H1 (cell line): ENCODE data around the gene CAVIN4. TPM values are rescaled to one million over a fixed set of nuclear protein-coding genes. Genes with fewer than 3 reads are reported as not detected.
A peak's percentile ranks its signal among the peaks of the same experiment; 100 is the strongest.

Experiments
- CTCF ChIA-PET: fragments of 300-600 bp; sonication (Branson Sonifier 250); formaldehyde crosslinking; loops from one replicate; lab custom pipeline; 2021; ENCODE audit not compliant: partially characterized antibody; lab: Charles Lee
- POLR2A ChIA-PET: fragments of 300-600 bp; sonication (Branson Sonifier 250); formaldehyde crosslinking; loops from one replicate; lab custom pipeline; 2021; ENCODE audit warnings: inconsistent platforms; ENCODE audit not compliant: partially characterized antibody; lab: Charles Lee
- DNase-seq, 2 experiments: peaks; one replicate each; pipeline versions ENCODE4 v3.0.0 to v3.0.0-alpha.2; 2010 to 2022; ENCODE audit warnings: low spot score in 2 of 2, low read depth in 1 of 2, mixed read lengths in 1 of 2
- FAIRE-seq: peaks from 2 replicates; lab custom pipeline; 2011; peaks lifted over from hg19 to GRCh38; lab: Jason Lieb, UNC
- H2AFZ ChIP-seq: 2 replicates; pipeline ENCODE4 v1.8.1; 2012; ENCODE audit warnings: low read length, inconsistent platforms
- H2AK5ac ChIP-seq: 2 replicates; pipeline ENCODE4 v1.6.1; 2013; ENCODE audit warnings: low read depth, low read length
- H2BK120ac ChIP-seq: replicated peaks from 2 replicates; pipeline ENCODE3; 2013; ENCODE audit warnings: low read depth, low read length, inconsistent platforms
- H2BK12ac ChIP-seq: 2 replicates; pipeline ENCODE4 v1.6.1; 2013; ENCODE audit warnings: low read depth, low read length
- H2BK15ac ChIP-seq: 2 replicates; pipeline ENCODE4 v1.6.1; 2013; ENCODE audit warnings: low read length
- H2BK20ac ChIP-seq: 2 replicates; pipeline ENCODE4 v1.6.1; 2013; ENCODE audit warnings: low read length
- H2BK5ac ChIP-seq: 2 replicates; pipeline ENCODE4 v1.6.1; 2013; ENCODE audit warnings: low read depth, low read length
- H3K14ac ChIP-seq: 2 replicates; pipeline ENCODE4 v1.6.1; 2013; ENCODE audit warnings: inconsistent platforms; ENCODE audit not compliant: insufficient read length
- H3K18ac ChIP-seq: 2 replicates; pipeline ENCODE4 v1.6.1; 2013; ENCODE audit warnings: low read length; ENCODE audit errors: extremely low read depth
- H3K23ac ChIP-seq: 2 replicates; pipeline ENCODE4 v1.6.1; 2013; ENCODE audit warnings: inconsistent platforms; ENCODE audit not compliant: insufficient read length
- H3K23me2 ChIP-seq: 2 replicates; pipeline ENCODE4 v1.6.1; 2013; ENCODE audit warnings: low read depth, low read length
- H3K27ac ChIP-seq: 2 replicates; pipeline ENCODE4 v1.6.1; 2011; ENCODE audit warnings: low read depth, low read length, inconsistent platforms
- H3K27me3 ChIP-seq, 4 experiments: replicated peaks in 1 of 4; 1 replicate in 1 of 4; 2 replicates in 3 of 4; pipeline versions ENCODE4 v1.6.1 to v1.8.1; 2011 to 2013; ENCODE audit warnings: low read length in 3 of 4, mild to moderate bottlenecking in 3 of 4, inconsistent platforms in 2 of 4, mixed read lengths in 2 of 4, moderate library complexity in 1 of 4; ENCODE audit not compliant: control insufficient read depth in 3 of 4, insufficient read depth in 3 of 4; ENCODE audit errors: extremely low read depth in 1 of 4
- H3K36me3 ChIP-seq, 4 experiments: 2 replicates each; pipeline versions ENCODE4 v1.6.1 to v1.8.1; 2011 to 2013; ENCODE audit warnings: mild to moderate bottlenecking in 4 of 4, low read length in 3 of 4, moderate library complexity in 2 of 4, control low read depth in 1 of 4, inconsistent platforms in 1 of 4; ENCODE audit not compliant: insufficient read depth in 4 of 4, control insufficient read depth in 2 of 4
- H3K4ac ChIP-seq: replicated peaks from 2 replicates; pipeline ENCODE3; 2013; ENCODE audit warnings: low read length, low read depth, mixed read lengths, inconsistent platforms; ENCODE audit not compliant: insufficient read length
- H3K4me1 ChIP-seq, 4 experiments: replicated peaks in 1 of 4; 1 replicate in 1 of 4; 2 replicates in 3 of 4; pipeline versions ENCODE4 v1.6.1 to v1.8.1; 2011 to 2013; ENCODE audit warnings: low read length in 3 of 4, inconsistent platforms in 2 of 4, mixed read lengths in 1 of 4; ENCODE audit not compliant: insufficient read depth in 4 of 4, control insufficient read depth in 3 of 4
- H3K4me2 ChIP-seq, 2 experiments: 2 replicates each; pipeline versions ENCODE4 v1.6.1 to v1.8.1; 2011 to 2013; ENCODE audit warnings: low read depth in 2 of 2, low read length in 2 of 2, control low read depth in 1 of 2, inconsistent platforms in 1 of 2, mild to moderate bottlenecking in 1 of 2; ENCODE audit not compliant: insufficient read depth in 1 of 2
- H3K4me3 ChIP-seq, 4 experiments: fragments of 200-600, 300-600 bp in 1 of 4; sonication (generic), shearing (Covaris generic), sonication (Bioruptor Twin) in 1 of 4; 2 replicates each; pipeline versions ENCODE4 v1.5.1 to v1.8.1; 2011 to 2016; ENCODE audit warnings: low read length in 4 of 4, low read depth in 3 of 4, control low read depth in 2 of 4, inconsistent platforms in 2 of 4, mild to moderate bottlenecking in 2 of 4, mixed read lengths in 1 of 4, moderate library complexity in 1 of 4; ENCODE audit not compliant: insufficient read depth in 2 of 4; ENCODE audit errors: extremely low read depth in 1 of 4
- H3K56ac ChIP-seq: replicated peaks from 2 replicates; pipeline ENCODE3; 2013; ENCODE audit warnings: low read depth, mild to moderate bottlenecking, mixed read lengths, low read length, inconsistent platforms; ENCODE audit not compliant: insufficient read length
- H3K79me1 ChIP-seq: 2 replicates; pipeline ENCODE4 v1.6.1; 2013; ENCODE audit warnings: low read depth, low read length, control low read depth
- H3K79me2 ChIP-seq, 2 experiments: 2 replicates each; pipeline versions ENCODE4 v1.6.1 to v1.8.1; 2012 to 2013; ENCODE audit warnings: low read length in 2 of 2, mild to moderate bottlenecking in 2 of 2, inconsistent platforms in 1 of 2; ENCODE audit not compliant: insufficient read depth in 2 of 2, control insufficient read depth in 1 of 2
- H3K9ac ChIP-seq, 4 experiments: replicated peaks in 1 of 4; 1 replicate in 1 of 4; 2 replicates in 3 of 4; pipeline versions ENCODE4 v1.6.1 to v1.8.1; 2011 to 2013; ENCODE audit warnings: low read depth in 3 of 4, low read length in 3 of 4, control low read depth in 2 of 4, mild to moderate bottlenecking in 2 of 4, moderate library complexity in 2 of 4, inconsistent platforms in 1 of 4; ENCODE audit errors: extremely low read depth in 1 of 4
- H3K9me3 ChIP-seq, 2 experiments: 2 replicates each; pipeline versions ENCODE4 v1.6.1 to v1.8.1; 2012 to 2013; ENCODE audit warnings: mild to moderate bottlenecking in 2 of 2, moderate library complexity in 2 of 2, control low read depth in 1 of 2, inconsistent platforms in 1 of 2, low read depth in 1 of 2, low read length in 1 of 2, mixed read lengths in 1 of 2; ENCODE audit not compliant: insufficient read depth in 2 of 2
- H4K20me1 ChIP-seq, 2 experiments: replicated peaks in 1 of 2; 2 replicates each; pipeline versions ENCODE3 to v1.8.1; 2011 to 2013; ENCODE audit warnings: inconsistent platforms in 2 of 2, low read length in 2 of 2, mild to moderate bottlenecking in 1 of 2; ENCODE audit not compliant: insufficient read depth in 2 of 2, control insufficient read depth in 1 of 2
- H4K5ac ChIP-seq: 2 replicates; pipeline ENCODE4 v1.6.1; 2013; ENCODE audit warnings: low read length, low read depth, mixed read lengths, inconsistent platforms; ENCODE audit not compliant: insufficient read length
- H4K8ac ChIP-seq: 2 replicates; pipeline ENCODE4 v1.8.0; 2013; ENCODE audit warnings: mild to moderate bottlenecking, moderate library complexity, low read length, inconsistent platforms; ENCODE audit not compliant: insufficient read depth; ENCODE audit errors: extremely low read depth
- H4K91ac ChIP-seq: replicated peaks from 2 replicates; pipeline ENCODE3; 2013; ENCODE audit warnings: low read length, mixed read lengths, inconsistent platforms; ENCODE audit not compliant: insufficient read length
- ATF3 ChIP-seq: IDR thresholded peaks from 2 replicates; pipeline ENCODE4 v1.6.1; 2011; ENCODE audit warnings: low read depth, mild to moderate bottlenecking, low read length; ENCODE audit not compliant: insufficient read depth
- BCL11A ChIP-seq, 2 experiments: IDR thresholded peaks; one replicate each; pipeline ENCODE4 v1.6.1; 2011; ENCODE audit warnings: low read depth in 2 of 2, low read length in 2 of 2, mild to moderate bottlenecking in 2 of 2
- CHD1 ChIP-seq: IDR thresholded peaks from 2 replicates; pipeline ENCODE4 v1.6.1; 2012; ENCODE audit warnings: low read depth, low read length, improper control_type of control experiment
- EGR1 ChIP-seq: IDR thresholded peaks from 2 replicates; pipeline ENCODE4 v1.6.1; 2011; ENCODE audit warnings: low read depth, low read length, borderline replicate concordance
- EZH2 ChIP-seq: fragments of 200-600 bp; sonication (generic); IDR thresholded peaks from 2 replicates; pipeline ENCODE4 v1.7.1; 2012; ENCODE audit warnings: low read depth, mild to moderate bottlenecking, moderate library complexity, low read length, inconsistent platforms; ENCODE audit not compliant: severe bottlenecking
- RAD21 ChIP-seq, 2 experiments: IDR thresholded peaks in 1 of 2; conservative IDR thresholded peaks in 1 of 2; 2 replicates each; pipeline ENCODE4 v1.6.1; 2011; ENCODE audit warnings: low read depth in 2 of 2, low read length in 2 of 2, improper control_type of control experiment in 1 of 2, inconsistent platforms in 1 of 2, mild to moderate bottlenecking in 1 of 2, moderate library complexity in 1 of 2
- RBBP5 ChIP-seq: IDR thresholded peaks from 2 replicates; pipeline ENCODE4 v1.7.1; 2012; ENCODE audit warnings: low read depth, mild to moderate bottlenecking, inconsistent platforms, low read length, moderate library complexity, borderline replicate concordance
- SIX5 ChIP-seq: IDR thresholded peaks from 2 replicates; pipeline ENCODE4 v1.6.1; 2011; ENCODE audit warnings: mild to moderate bottlenecking, low read depth, low read length
- SP2 ChIP-seq: IDR thresholded peaks from 2 replicates; pipeline ENCODE4 v1.6.1; 2012; ENCODE audit warnings: mild to moderate bottlenecking, low read length, inconsistent platforms
- SRF ChIP-seq: IDR thresholded peaks from 2 replicates; pipeline ENCODE4 v1.6.1; 2011; ENCODE audit warnings: mild to moderate bottlenecking, low read depth, low read length, moderate library complexity
- TBP ChIP-seq: IDR thresholded peaks from 2 replicates; pipeline ENCODE4 v1.6.1; 2011; ENCODE audit warnings: low read depth, low read length, improper control_type of control experiment
- TCF12 ChIP-seq: IDR thresholded peaks from 2 replicates; pipeline ENCODE4 v1.6.1; 2011; ENCODE audit warnings: low read depth, mild to moderate bottlenecking, low read length
- TEAD4 ChIP-seq: IDR thresholded peaks from 2 replicates; pipeline ENCODE4 v1.6.1; 2012; ENCODE audit warnings: low read depth, low read length, inconsistent platforms, mixed read lengths
- YY1 ChIP-seq: IDR thresholded peaks from 2 replicates; pipeline ENCODE4 v1.6.1; 2011; ENCODE audit warnings: low read depth, mild to moderate bottlenecking, low read length
- polyA plus RNA-seq, 7 experiments: library from polyadenylated mRNA; depleted of rRNA in 3 of 7; stranded (reverse) in 5 of 7; unstranded in 2 of 7; fragments of >200 nt in 5 of 7; fragments of 200-250 nt in 2 of 7; gene quantifications; 1 replicate in 5 of 7; 2 replicates in 1 of 7; 4 replicates in 1 of 7; pipeline versions ENCODE4 v1.2.1 to v1.2.3, GENCODE V29; 2011 to 2013; ENCODE audit warnings: missing spikeins in 2 of 7, mixed read lengths in 2 of 7
- total RNA-seq: library from RNA; stranded (reverse); fragmentation: NEBNext Ultra II Directional; extraction: Animal tissue kit (Norgen Biotek cat#: 25700); gene quantifications from 2 replicates; pipeline ENCODE4 v1.2.1, GENCODE V29; 2021

The CAVIN4 gene
- total and polyA plus RNA-seq, 2 of the 8 experiments (the other 6 are each of a cell fraction or from before 2014, with no cell fraction given): 2.3 to 9.1 TPM

DNA sequence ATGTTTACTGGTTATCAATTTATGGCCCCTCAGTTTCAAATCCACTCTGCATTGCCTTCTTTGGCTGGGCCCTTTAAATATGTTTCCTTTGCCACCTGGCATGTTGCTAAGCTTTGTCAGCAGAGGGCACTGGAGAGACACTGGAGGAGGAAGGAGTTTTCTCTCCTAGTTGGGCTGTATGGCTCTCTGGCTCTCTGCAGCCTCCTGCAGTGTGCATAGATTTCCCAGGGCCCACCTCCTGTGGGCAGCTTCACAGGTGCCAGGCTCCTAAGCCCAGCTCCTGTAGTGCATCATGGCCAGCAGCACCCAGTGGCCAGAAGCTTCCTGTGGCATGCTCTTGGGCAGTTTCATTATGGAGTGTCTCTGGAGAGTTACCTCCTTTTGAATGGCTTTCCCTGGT is 23.3 kb downstream of the CAVIN4 start:
- Histone ChIP-seq H2AK5ac (no peak overlapping the region), H3K56ac (no peak overlapping the region), H2BK120ac (no peak overlapping the region), H3K4me1 (peaks cover 3 to 14% (median 9%) of the 10 kb centered on the region in 4 experiments; a peak in 5 of 7 replicates), H3K23ac (no peak overlapping the region), H3K27me3 (no peaks in the 10 kb centered on the region), H4K5ac (no peak overlapping the region), H3K4ac (no peak overlapping the region), H3K79me1 (no peaks in the 10 kb centered on the region), H3K23me2 (peaks cover 5% of the 10 kb centered on the region; the same call in 1 of the 2 replicates), H2BK5ac (no peak overlapping the region), H3K36me3 (no peaks in the 10 kb centered on the region), H3K27ac (no peak overlapping the region), H2BK12ac (no peak overlapping the region), H3K9ac (no peak overlapping the region), H4K20me1 (no peaks in the 10 kb centered on the region), H2AFZ (no peak overlapping the region), H2BK15ac (no peak overlapping the region), H3K9me3 (no peaks in the 10 kb centered on the region), H4K91ac (no peak overlapping the region), H4K8ac (no peak overlapping the region), H3K18ac (no peak overlapping the region; the same call in 1 of the 2 replicates), H3K79me2 (no peaks in the 10 kb centered on the region), H3K4me3 (no peak overlapping the region; a peak in 1 of 8 replicates), H3K14ac (no peak overlapping the region), H2BK20ac (no peak overlapping the region), H3K4me2 (no peak overlapping the region)
- CTCF ChIA-PET: interaction anchor here (0.6 to 4.4 kb wide), 64 partner anchors 9 to 983 kb away, joined by 3 to 49 read pairs (median 5); a partner anchor contains a TSS
- POLR2A ChIA-PET: interaction anchor here (0.7 to 2.4 kb wide), 5 partner anchors 10 to 634 kb away, joined by 3 to 7 read pairs (median 5); partner anchors contain the start of gene TEX10
- DNase-seq: peak in 1 of 2 experiments; percentile 73
- FAIRE-seq: peak; percentile 77
- no peak for TF ChIP-seq ATF3
- TF ChIP-seq SP2: no peak
- no peak for TF ChIP-seq EGR1
- TF ChIP-seq RAD21 (IDR thresholded peaks at IDR 0.05 in 1 of 2, conservative IDR thresholded peaks at IDR 0.05 in 1 of 2; ENCODE audit: low read depth in 2 of 2, low read length in 2 of 2): peak; percentile 80 to 88
- TF ChIP-seq SIX5: no peak
- TF ChIP-seq SRF: peak; percentile 33; the same call in 1 of the 2 replicates
- TF ChIP-seq BCL11A (IDR thresholded peaks at IDR 0.05; ENCODE audit: low read depth in 2 of 2, low read length in 2 of 2): no peak
- no peak for TF ChIP-seq RBBP5
- no peak for TF ChIP-seq EZH2
- no peak for TF ChIP-seq CHD1
- TF ChIP-seq TCF12: no peak
- no peak for TF ChIP-seq TBP
- 0 out of 2 replicates have a peak, but pooled peaks have one; percentile 13 for TF ChIP-seq YY1
- no peak for TF ChIP-seq TEAD4
